ENCODE results near the gene HEPACAM. TPM values are rescaled to one million over a fixed set of nuclear protein-coding genes. Genes with fewer than 3 reads are reported as not detected.

Gene HEPACAM
- total RNA-seq, 1 donor from 2014 or later: under 0.01 TPM

DNA sequence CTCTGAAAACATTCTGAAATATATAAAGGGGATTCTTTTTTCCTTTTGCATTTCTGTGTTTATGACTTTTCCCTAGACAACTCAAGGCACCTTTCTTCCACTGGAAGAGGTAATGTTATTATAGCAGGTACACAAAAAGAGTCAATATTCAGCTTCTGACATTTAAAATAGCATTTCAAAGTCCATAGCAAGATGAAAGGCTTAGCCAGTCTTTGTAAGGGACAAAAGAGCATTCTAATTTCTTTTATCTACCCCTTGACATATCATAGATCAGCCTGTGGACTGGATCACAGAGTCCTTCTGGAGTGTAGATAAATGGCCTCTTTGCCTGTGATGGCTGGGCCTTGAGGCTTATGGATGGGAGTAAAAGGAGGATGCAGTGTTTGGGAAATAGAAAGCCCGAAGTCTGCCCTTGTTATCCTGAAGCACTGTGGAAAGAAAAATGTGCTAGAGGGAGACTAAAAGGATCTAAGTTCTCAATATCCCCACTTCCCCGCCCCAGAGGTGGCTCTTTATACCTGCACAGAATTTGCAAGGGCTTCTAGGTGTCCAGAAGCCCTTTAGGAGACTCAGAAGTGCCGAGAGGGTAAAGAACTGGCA, 1.6 kb upstream of the HEPACAM start:
- TF ChIP-seq, protein P1, sequence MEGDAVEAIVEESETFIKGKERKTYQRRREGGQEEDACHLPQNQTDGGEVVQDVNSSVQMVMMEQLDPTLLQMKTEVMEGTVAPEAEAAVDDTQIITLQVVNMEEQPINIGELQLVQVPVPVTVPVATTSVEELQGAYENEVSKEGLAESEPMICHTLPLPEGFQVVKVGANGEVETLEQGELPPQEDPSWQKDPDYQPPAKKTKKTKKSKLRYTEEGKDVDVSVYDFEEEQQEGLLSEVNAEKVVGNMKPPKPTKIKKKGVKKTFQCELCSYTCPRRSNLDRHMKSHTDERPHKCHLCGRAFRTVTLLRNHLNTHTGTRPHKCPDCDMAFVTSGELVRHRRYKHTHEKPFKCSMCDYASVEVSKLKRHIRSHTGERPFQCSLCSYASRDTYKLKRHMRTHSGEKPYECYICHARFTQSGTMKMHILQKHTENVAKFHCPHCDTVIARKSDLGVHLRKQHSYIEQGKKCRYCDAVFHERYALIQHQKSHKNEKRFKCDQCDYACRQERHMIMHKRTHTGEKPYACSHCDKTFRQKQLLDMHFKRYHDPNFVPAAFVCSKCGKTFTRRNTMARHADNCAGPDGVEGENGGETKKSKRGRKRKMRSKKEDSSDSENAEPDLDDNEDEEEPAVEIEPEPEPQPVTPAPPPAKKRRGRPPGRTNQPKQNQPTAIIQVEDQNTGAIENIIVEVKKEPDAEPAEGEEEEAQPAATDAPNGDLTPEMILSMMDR (conservative IDR thresholded peaks at IDR 0.05; ENCODE audit: low read depth, low read length): no peak
- no peak overlapping the region for H3K4me3 ChIP-seq (ENCODE audit: low read depth, low read length)
- DNase-seq (ENCODE audit: low read depth): no peak

DNA sequence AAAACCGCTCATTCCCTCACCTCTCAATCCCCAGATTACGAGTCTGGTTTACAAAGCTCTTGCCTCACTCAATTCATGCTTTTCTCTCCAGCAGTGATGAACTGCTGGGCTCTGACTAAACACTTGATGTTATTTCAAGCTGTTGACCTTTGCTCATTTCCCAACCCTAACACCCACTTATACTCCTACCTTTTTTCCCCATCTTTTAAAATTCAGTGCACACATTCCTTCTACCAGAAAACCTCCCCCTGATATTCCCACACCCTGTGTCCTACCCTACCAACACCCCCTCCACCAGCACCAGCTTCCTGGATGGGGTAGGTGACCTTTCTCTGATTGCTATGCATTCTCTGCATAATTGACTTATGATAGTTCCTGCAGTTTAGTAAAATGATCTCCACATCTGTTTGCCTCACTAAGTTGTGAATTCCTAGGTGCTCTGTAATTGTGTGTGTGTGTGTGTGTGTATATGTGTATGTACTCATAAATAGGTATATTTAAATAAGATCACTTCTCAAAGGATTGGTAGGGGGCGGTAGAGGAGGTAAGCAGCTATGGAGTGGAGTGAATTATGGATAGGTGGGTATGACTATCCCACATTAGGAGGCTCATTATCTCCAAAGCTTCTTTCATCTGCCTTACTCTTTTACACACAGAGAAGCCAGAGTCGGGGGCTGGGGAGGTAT, 842 bp downstream of the HEPACAM start:
- peak; percentile 73 for DNase-seq (ENCODE audit: low read depth)
- TF ChIP-seq, protein P1 (conservative IDR thresholded peaks at IDR 0.05; ENCODE audit: low read depth, low read length): peak; percentile 25
- no peak overlapping the region for H3K4me3 ChIP-seq (ENCODE audit: low read depth, low read length)

DNA sequence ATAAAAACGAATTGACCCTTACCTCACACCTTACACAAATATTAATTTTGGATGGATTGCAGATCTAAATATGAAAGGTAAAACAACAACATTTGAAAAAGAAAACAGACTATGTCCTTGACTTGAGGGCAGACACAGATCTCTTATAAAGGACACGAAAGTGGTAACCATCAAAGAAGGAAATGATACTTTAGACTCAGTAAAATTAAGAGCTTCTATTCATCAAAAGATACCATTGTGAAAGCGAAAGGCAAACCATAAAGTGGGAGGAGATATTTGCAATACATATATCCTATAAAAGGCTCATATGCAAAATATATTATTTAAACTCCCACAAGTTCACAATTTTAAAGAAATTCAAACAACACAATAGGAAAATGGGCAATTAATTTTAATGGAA, 5.0 kb downstream of the HEPACAM start:
- TF ChIP-seq, protein P1 (conservative IDR thresholded peaks at IDR 0.05; ENCODE audit: low read depth, low read length): no peak
- no peak overlapping the region for H3K4me3 ChIP-seq (ENCODE audit: low read depth, low read length)
- DNase-seq (ENCODE audit: low read depth): no peak

DNA sequence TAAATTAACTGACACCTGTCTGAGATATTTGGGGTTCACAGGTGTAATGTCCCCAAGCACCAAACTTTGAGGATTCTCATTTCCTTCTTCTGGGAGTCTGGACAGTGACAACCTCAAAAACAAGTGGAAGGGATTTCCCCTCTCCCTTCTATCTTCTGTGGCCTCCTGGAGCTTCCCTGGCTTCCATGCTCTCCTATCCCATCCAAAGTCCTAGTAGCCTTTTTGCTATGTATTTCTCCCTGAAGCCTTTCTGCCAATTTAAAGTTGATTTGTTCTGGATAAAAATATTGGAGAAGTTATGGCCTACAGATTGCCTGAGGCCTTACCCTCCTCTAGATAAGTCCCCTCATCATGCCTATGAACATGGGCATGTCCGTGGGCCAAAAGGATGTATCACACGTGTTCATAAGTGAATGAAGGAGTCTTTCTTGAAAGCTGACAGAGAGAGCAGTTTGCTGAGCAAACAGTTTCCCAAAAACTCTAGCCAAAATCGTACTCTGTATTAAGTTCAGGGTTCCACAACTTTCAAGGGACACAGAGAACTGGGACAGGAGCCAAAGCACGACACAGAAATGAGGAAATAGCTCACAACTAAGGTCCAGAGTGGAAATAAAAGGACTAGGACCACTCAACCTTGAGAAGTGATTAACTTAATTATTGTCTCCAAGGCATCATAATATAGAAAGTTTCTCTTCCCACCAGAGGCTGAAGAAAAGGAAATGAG, 6.7 kb downstream of the HEPACAM start:
- TF ChIP-seq, protein P1 (conservative IDR thresholded peaks at IDR 0.05; ENCODE audit: low read depth, low read length): no peak

DNA sequence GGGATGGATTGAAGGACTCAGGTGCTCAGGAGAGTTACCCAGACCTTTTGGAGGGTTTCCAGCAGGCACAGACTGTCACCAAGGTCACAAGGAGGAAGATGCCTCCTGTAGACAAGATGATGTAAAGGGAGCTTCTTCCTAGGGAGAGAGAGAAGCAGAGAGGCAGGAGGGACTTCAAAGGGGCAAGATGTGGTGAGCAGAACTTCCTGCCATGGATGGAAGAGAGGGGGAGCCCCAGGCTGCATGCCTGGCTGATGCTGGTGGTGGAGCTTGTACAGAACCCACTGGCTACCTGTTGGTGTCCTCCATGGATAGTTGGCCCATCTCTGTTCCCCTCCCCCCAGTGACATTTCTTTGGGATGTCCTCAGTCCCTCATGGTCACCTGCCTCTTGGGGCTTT, 12.6 kb downstream of the HEPACAM start:
- TF ChIP-seq, protein P1 (conservative IDR thresholded peaks at IDR 0.05; ENCODE audit: low read depth, low read length): no peak
- H3K4me3 ChIP-seq (ENCODE audit: low read depth, low read length): no peak overlapping the region
- no peak for DNase-seq (ENCODE audit: low read depth)

More for the DNA sequence above, 6.7 kb downstream of the HEPACAM start:
- no peak for DNase-seq (ENCODE audit: low read depth)
- no peak overlapping the region for H3K4me3 ChIP-seq (ENCODE audit: low read depth, low read length)

DNA sequence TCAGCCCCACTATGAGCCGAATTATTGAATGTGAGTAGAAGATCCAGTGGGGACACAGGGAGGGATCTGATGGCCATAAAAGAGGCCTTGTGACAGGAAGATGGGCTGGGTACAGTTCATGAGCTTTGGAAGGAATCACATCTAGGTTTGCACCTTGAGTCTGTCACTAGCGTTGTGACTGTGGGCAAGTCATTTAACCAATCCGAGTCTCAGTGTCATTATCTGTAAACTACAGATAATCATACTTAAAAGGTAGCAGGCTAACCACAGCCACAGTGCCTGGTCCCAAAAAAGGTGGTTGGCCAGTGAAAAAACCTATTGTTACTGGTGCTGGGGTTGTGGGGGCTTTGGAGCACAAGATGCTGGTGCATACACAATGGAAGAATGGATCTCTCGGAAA, 13.0 kb downstream of the HEPACAM start:
- no peak for DNase-seq (ENCODE audit: low read depth)
- TF ChIP-seq, protein P1 (conservative IDR thresholded peaks at IDR 0.05; ENCODE audit: low read depth, low read length): no peak
- no peak overlapping the region for H3K4me3 ChIP-seq (ENCODE audit: low read depth, low read length)
